ENCODE results near the gene PPP2R3C.
"Not testable (repeated sequence)": the region's sequence is repeated elsewhere in the genome, so short reads cannot be mapped to it uniquely, and the experiment has no call there.

The PPP2R3C gene

GRCh38 chr14:35121887-35122695 is at the start of gene PPP2R3C, which contains the start of gene PRORP:
Gene PPP2R3C (minus strand): TSS chr14:35121990. CDS start chr14:35121959, 31 bp downstream.
Gene PRORP (plus strand): TSS chr14:35122552. CDS start chr14:35123246, 694 bp downstream.
- DNase-seq = peak; percentile 96

GRCh38 chr14:35167496-35167895 is 45.7 kb upstream of the PPP2R3C start:
- DNase-seq = no peak

- no peak for DNase-seq
These were observed 43.1 kb upstream of the PPP2R3C start for GRCh38 chr14:35164849-35165248.

- DNase-seq = no peak
These were observed 41.6 kb upstream of the PPP2R3C start for GRCh38 chr14:35163384-35163783.

GRCh38 chr14:35161231-35161630 is 39.4 kb upstream of the PPP2R3C start:
- DNase-seq = peak; percentile 75

- DNase-seq = peak; percentile 59
These were observed 38.1 kb upstream of the PPP2R3C start for GRCh38 chr14:35159742-35160409.

- no peak for DNase-seq
These were observed 37.3 kb upstream of the PPP2R3C start for GRCh38 chr14:35158951-35159653.

GRCh38 chr14:35158491-35158890 is 36.7 kb upstream of the PPP2R3C start:
- DNase-seq = no peak

GRCh38 chr14:35155962-35156361 is 34.2 kb upstream of the PPP2R3C start:
- peak; percentile 55 for DNase-seq

- no peak for DNase-seq
These were observed 32.2 kb upstream of the PPP2R3C start for GRCh38 chr14:35154016-35154415.

- DNase-seq = not testable (repeated sequence)
These were observed 30.7 kb upstream of the PPP2R3C start for GRCh38 chr14:35152531-35152930.

- DNase-seq = no peak
These were observed 27.4 kb upstream of the PPP2R3C start for GRCh38 chr14:35149239-35149638.

- DNase-seq = no peak
These were observed 25.9 kb upstream of the PPP2R3C start for GRCh38 chr14:35147711-35148110.

GRCh38 chr14:35147186-35147585 is 25.4 kb upstream of the PPP2R3C start:
- DNase-seq = no peak

GRCh38 chr14:35146711-35147149 is 24.9 kb upstream of the PPP2R3C start:
- no peak for DNase-seq

- DNase-seq = no peak
These were observed 22.2 kb upstream of the PPP2R3C start for GRCh38 chr14:35144029-35144428.

GRCh38 chr14:35140718-35141581 is 19.2 kb upstream of the PPP2R3C start:
- peak; percentile 48 for DNase-seq

- no peak for DNase-seq
These were observed 16.8 kb upstream of the PPP2R3C start for GRCh38 chr14:35138585-35138984.

GRCh38 chr14:35134329-35135123 is 12.7 kb upstream of the PPP2R3C start:
- no peak for DNase-seq

GRCh38 chr14:35133542-35134328 is 11.9 kb upstream of the PPP2R3C start:
- no peak for DNase-seq

GRCh38 chr14:35124127-35124526 is 2.3 kb upstream of the PPP2R3C start:
- no peak for DNase-seq
